Thoracic aorta (tissue), 2 donors: ENCODE results near the gene SPEG. TPM values are rescaled to one million over a fixed set of nuclear protein-coding genes. Genes with fewer than 3 reads are reported as not detected.
A peak's percentile ranks its signal among the peaks of the same experiment; 100 is the strongest.

Source experiments
- ATAC-seq: fragments of 150-250 bp; one replicate; pipeline ENCODE4 v1.8.0; 2017; ENCODE audit warnings: low read depth; ENCODE audit not compliant: insufficient number of reproducible peaks, low FRiP score
- DNase-seq: peaks from one replicate; pipeline ENCODE4 v3.0.0-alpha.2; 2020; ENCODE audit warnings: low spot score
- H3K27ac ChIP-seq, 2 donors: fragments of 200-600 bp; sonication (generic); 1 replicate in 1 of 2; 2 replicates in 1 of 2; pipeline ENCODE4 v1.5.1; 2016; ENCODE audit warnings: mild to moderate bottlenecking in 2 of 2, moderate library complexity in 2 of 2
- H3K27me3 ChIP-seq: fragments of 200-600 bp; sonication (generic); replicated peaks from 2 replicates; pipeline ENCODE4 v1.6.0; 2016; ENCODE audit warnings: mild to moderate bottlenecking; ENCODE audit not compliant: insufficient read depth
- H3K36me3 ChIP-seq: fragments of 200-600 bp; sonication (generic); one replicate; pipeline ENCODE4 v1.5.1; 2016
- H3K4me1 ChIP-seq, 2 donors: fragments of 200-600 bp; sonication (generic); 1 replicate in 1 of 2; 2 replicates in 1 of 2; pipeline versions ENCODE4 v1.5.1 to v1.6.0; 2016; ENCODE audit warnings: low read depth in 2 of 2, mild to moderate bottlenecking in 1 of 2; ENCODE audit not compliant: control insufficient read depth in 1 of 2
- H3K4me3 ChIP-seq: fragments of 200-600 bp; sonication (generic); 2 replicates; pipeline ENCODE4 v1.5.1; 2016; ENCODE audit warnings: mild to moderate bottlenecking
- H3K9me3 ChIP-seq: fragments of 200-600 bp; sonication (generic); 2 replicates; pipeline ENCODE4 v1.5.1; 2016
- CTCF ChIP-seq: fragments of 200-600 bp; sonication (generic); IDR thresholded peaks from one replicate; pipeline ENCODE4 v1.5.1; 2019; ENCODE audit warnings: antibody characterized with exemption
- total RNA-seq, 2 donors: library from RNA; depleted of rRNA; stranded (reverse); fragments of >200 nt; gene quantifications; one replicate each; pipeline versions ENCODE4 v1.1.0 to v1.2.3, GENCODE V29; 2016

The SPEG gene
- total RNA-seq, 2 donors from 2014 or later = 426 to 455 TPM

- ATAC-seq (no peak), DNase-seq (no peak)
- no peak for TF ChIP-seq CTCF
- Histone ChIP-seq H3K4me1 (peaks cover 18 to 42% of the 10 kb centered on the region in 2 donors), H3K27ac (peak overlapping the region in 1 of 2 donors; percentile 80), H3K9me3 (peaks cover 2% of the 10 kb centered on the region), H3K36me3 (no peaks in the 10 kb centered on the region), H3K27me3 (no peaks in the 10 kb centered on the region), H3K4me3 (no peak overlapping the region)
These were observed 18.4 kb upstream of the SPEG start for GRCh38 chr2:219416235-219416602.

GRCh38 chr2:219416938-219417337, 17.7 kb upstream of the SPEG start:
- no peaks in the 10 kb centered on the region for H3K27me3 ChIP-seq
- peaks cover 2% of the 10 kb centered on the region for H3K9me3 ChIP-seq
- peaks cover 18 to 42% of the 10 kb centered on the region in 2 donors for H3K4me1 ChIP-seq
- H3K36me3 ChIP-seq = no peaks in the 10 kb centered on the region
- TF ChIP-seq CTCF = no peak
- H3K4me3 ChIP-seq = no peak overlapping the region
- DNase-seq (no peak), ATAC-seq (no peak)
- H3K27ac ChIP-seq = peak overlapping the region; percentile 65 to 80

- DNase-seq = no peak
- H3K36me3 ChIP-seq = no peaks in the 10 kb centered on the region
- peaks cover 2% of the 10 kb centered on the region for H3K9me3 ChIP-seq
- no peak overlapping the region for H3K4me3 ChIP-seq
- peaks cover 18 to 42% of the 10 kb centered on the region in 2 donors for H3K4me1 ChIP-seq
- TF ChIP-seq CTCF = no peak
- peak overlapping the region; percentile 65 to 80 for H3K27ac ChIP-seq
- no peak for ATAC-seq
- H3K27me3 ChIP-seq = no peaks in the 10 kb centered on the region
These were observed 17.3 kb upstream of the SPEG start for GRCh38 chr2:219417374-219417773.

- H3K9me3 ChIP-seq = no peaks in the 10 kb centered on the region
- DNase-seq (no peak), ATAC-seq (no peak)
- peak within 1 kb of the TSS; percentile 65 to 80 for H3K27ac ChIP-seq
- peak within 1 kb of the TSS; percentile 62 for H3K4me3 ChIP-seq
- TF ChIP-seq CTCF = no peak
- peaks cover 18 to 46% of the 10 kb centered on the region in 2 donors for H3K4me1 ChIP-seq
- no peaks in the 10 kb centered on the region for H3K36me3 ChIP-seq
- H3K27me3 ChIP-seq = no peaks in the 10 kb centered on the region
These were observed 16.3 kb upstream of the SPEG start, which contains the start of gene DES for GRCh38 chr2:219418155-219419011. DES (plus strand) TSS chr2:219418377; CDS start chr2:219418463, 86 bp downstream.

- Histone ChIP-seq H3K9me3 (no peaks in the 10 kb centered on the region), H3K36me3 (no peaks in the 10 kb centered on the region), H3K4me1 (peaks cover 18 to 50% of the 10 kb centered on the region in 2 donors), H3K27me3 (no peaks in the 10 kb centered on the region), H3K27ac (peak overlapping the region; percentile 60 to 80), H3K4me3 (peak overlapping the region; percentile 62)
- DNase-seq = no peak
- TF ChIP-seq CTCF = no peak
- ATAC-seq = no peak
These were observed 15.7 kb upstream of the SPEG start for GRCh38 chr2:219419012-219419324.
